Measurements from ENCODE around the gene RPL26.

- no peak for TF ChIP-seq POLR2AphosphoS5 (IDR thresholded peaks at IDR 0.05; ENCODE audit: low read depth, low read length)
- no peak for TF ChIP-seq REST (IDR thresholded peaks at IDR 0.05; ENCODE audit: insufficient read depth in 1 of 2, low read depth in 2 of 2, low read length in 2 of 2)
Observed at GRCh38 chr17:8338753-8339140, 44.2 kb downstream of the RPL26 start.

All from PFSK-1 (cell line).